Measurements from ENCODE around the gene LAYN.

LAYN gene

GRCh38 chr11:111601636-111601978 lies 61.1 kb downstream of the LAYN start:
- Histone ChIP-seq H3K9me3 (ENCODE audit: control insufficient read depth, insufficient read depth, low read length) (no peaks in the 10 kb centered on the region), H3F3A (ENCODE audit: control insufficient read depth, insufficient read depth) (peaks cover 11% of the 10 kb centered on the region), H3K36me3 (ENCODE audit: control insufficient read depth, low read length) (peaks cover 6% of the 10 kb centered on the region), H3K4me1 (ENCODE audit: control insufficient read depth, low read length) (peaks cover 29% of the 10 kb centered on the region), H3K79me2 (ENCODE audit: control insufficient read depth, low read length) (peaks cover 40% of the 10 kb centered on the region), H3K27ac (ENCODE audit: low read depth, low read length) (peak overlapping the region; percentile 41), H3K4me3 (ENCODE audit: low read length) (peak overlapping the region; percentile 71), H3K27me3 (ENCODE audit: control insufficient read depth, low read length) (no peaks in the 10 kb centered on the region), H3K4me2 (ENCODE audit: low read length) (peak overlapping the region; percentile 89), H4K20me1 (ENCODE audit: control insufficient read depth, insufficient read depth, low read depth, low read length) (peaks cover 18% of the 10 kb centered on the region; the same call in 1 of the 2 replicates), H3K9me2 (replicated peaks; ENCODE audit: control insufficient read depth, low read length) (no peaks in the 10 kb centered on the region)
- TF ChIP-seq EZH2phosphoT487 (IDR thresholded peaks at IDR 0.05; ENCODE audit: borderline replicate concordance, low read length), result no peak
- TF ChIP-seq CTCF (IDR thresholded peaks at IDR 0.05; ENCODE audit: low read depth, low read length, poor library complexity, severe bottlenecking), result no peak

GRCh38 chr11:111601979-111602864 lies 61.7 kb downstream of the LAYN start, which contains the start of gene SIK2:
Gene SIK2, plus strand, starts transcription at chr11:111602449. Its CDS starts 115 bp downstream, at chr11:111602564.
- peaks cover 18% of the 10 kb centered on the region; the same call in 1 of the 2 replicates for H4K20me1 ChIP-seq (ENCODE audit: control insufficient read depth, insufficient read depth, low read depth, low read length)
- H3K4me1 ChIP-seq (ENCODE audit: control insufficient read depth, low read length), result peaks cover 29% of the 10 kb centered on the region
- peak within 1 kb of the TSS; percentile 89 for H3K4me2 ChIP-seq (ENCODE audit: low read length)
- peaks cover 6% of the 10 kb centered on the region for H3K36me3 ChIP-seq (ENCODE audit: control insufficient read depth, low read length)
- H3K4me3 ChIP-seq (ENCODE audit: low read length), result peak within 1 kb of the TSS; percentile 92
- H3K79me2 ChIP-seq (ENCODE audit: control insufficient read depth, low read length), result peaks cover 46% of the 10 kb centered on the region
- H3K9me3 ChIP-seq (ENCODE audit: control insufficient read depth, insufficient read depth, low read length), result no peaks in the 10 kb centered on the region
- H3F3A ChIP-seq (ENCODE audit: control insufficient read depth, insufficient read depth), result peaks cover 11% of the 10 kb centered on the region
- H3K9me2 ChIP-seq (replicated peaks; ENCODE audit: control insufficient read depth, low read length), result no peaks in the 10 kb centered on the region
- TF ChIP-seq EZH2phosphoT487 (IDR thresholded peaks at IDR 0.05; ENCODE audit: borderline replicate concordance, low read length) (no peak), CTCF (IDR thresholded peaks at IDR 0.05; ENCODE audit: low read depth, low read length, poor library complexity, severe bottlenecking) (peak; percentile 79)
- H3K27ac ChIP-seq (ENCODE audit: low read depth, low read length), result peak within 1 kb of the TSS; percentile 41
- H3K27me3 ChIP-seq (ENCODE audit: control insufficient read depth, low read length), result no peaks in the 10 kb centered on the region

- H3F3A ChIP-seq (ENCODE audit: control insufficient read depth, insufficient read depth), result peaks cover 11% of the 10 kb centered on the region
- peaks cover 6% of the 10 kb centered on the region for H3K36me3 ChIP-seq (ENCODE audit: control insufficient read depth, low read length)
- H3K4me2 ChIP-seq (ENCODE audit: low read length), result peak overlapping the region; percentile 83
- no peaks in the 10 kb centered on the region for H3K9me2 ChIP-seq (replicated peaks; ENCODE audit: control insufficient read depth, low read length)
- no peaks in the 10 kb centered on the region for H3K27me3 ChIP-seq (ENCODE audit: control insufficient read depth, low read length)
- no peaks in the 10 kb centered on the region for H3K9me3 ChIP-seq (ENCODE audit: control insufficient read depth, insufficient read depth, low read length)
- peak overlapping the region; percentile 92 for H3K4me3 ChIP-seq (ENCODE audit: low read length)
- peaks cover 29% of the 10 kb centered on the region for H3K4me1 ChIP-seq (ENCODE audit: control insufficient read depth, low read length)
- no peak for TF ChIP-seq EZH2phosphoT487 (IDR thresholded peaks at IDR 0.05; ENCODE audit: borderline replicate concordance, low read length)
- peak overlapping the region; percentile 37 for H3K27ac ChIP-seq (ENCODE audit: low read depth, low read length)
- H3K79me2 ChIP-seq (ENCODE audit: control insufficient read depth, low read length), result peaks cover 55% of the 10 kb centered on the region
- peaks cover 18% of the 10 kb centered on the region; the same call in 1 of the 2 replicates for H4K20me1 ChIP-seq (ENCODE audit: control insufficient read depth, insufficient read depth, low read depth, low read length)
These were observed 62.5 kb downstream of the LAYN start for GRCh38 chr11:111602865-111603610.
